Amniotic stem cell (primary cell): ENCODE measurements around the gene CUX1.
"Not testable (repeated sequence)": the region's sequence is repeated elsewhere in the genome, so short reads cannot be mapped to it uniquely, and the experiment has no call there.

Experiments
- DNase-seq: peaks from one replicate; lab custom pipeline; 2025; lab: John Stamatoyannopoulos, UW

CUX1 gene

DNA sequence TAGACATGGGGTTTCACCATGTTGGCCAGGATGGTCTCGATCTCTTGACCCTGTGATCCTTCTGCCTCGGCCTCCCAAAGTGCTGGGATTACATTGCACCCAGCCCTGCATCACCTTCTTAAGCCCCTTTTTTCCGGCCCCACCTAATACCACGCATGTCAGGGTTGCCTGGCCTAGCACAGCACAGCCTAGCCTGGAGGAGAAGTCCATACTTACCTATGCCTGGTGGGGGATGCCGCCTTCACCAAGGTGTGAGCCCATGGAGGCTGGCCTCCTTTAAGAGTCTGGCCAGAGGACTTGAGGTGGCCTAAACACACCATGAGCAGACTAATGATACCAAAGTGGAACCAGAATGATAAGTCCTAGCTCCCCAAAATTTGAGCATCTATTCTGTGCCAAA lies 22.0 kb upstream of the CUX1 start:
- no peak for DNase-seq

DNA sequence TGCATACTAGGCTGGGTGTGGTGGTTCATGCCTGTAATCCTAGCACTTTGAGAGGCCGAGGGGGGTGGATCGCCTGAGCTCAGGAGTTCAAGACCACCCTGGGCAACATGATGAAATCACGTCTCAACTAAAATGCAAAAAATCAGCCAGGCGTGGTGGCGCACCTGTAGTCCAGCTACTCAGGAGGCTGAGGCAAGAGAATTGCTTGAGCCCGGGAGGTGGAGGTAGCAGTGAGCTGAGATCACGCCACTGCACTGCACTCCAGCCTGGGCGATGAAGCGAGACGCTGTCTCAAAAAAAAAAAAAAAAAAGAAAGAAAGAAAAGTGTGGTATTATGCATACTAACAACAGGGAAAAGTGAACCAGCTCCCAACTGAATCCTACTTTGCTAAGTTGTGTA lies 19.3 kb upstream of the CUX1 start:
- not testable (repeated sequence) for DNase-seq

DNA sequence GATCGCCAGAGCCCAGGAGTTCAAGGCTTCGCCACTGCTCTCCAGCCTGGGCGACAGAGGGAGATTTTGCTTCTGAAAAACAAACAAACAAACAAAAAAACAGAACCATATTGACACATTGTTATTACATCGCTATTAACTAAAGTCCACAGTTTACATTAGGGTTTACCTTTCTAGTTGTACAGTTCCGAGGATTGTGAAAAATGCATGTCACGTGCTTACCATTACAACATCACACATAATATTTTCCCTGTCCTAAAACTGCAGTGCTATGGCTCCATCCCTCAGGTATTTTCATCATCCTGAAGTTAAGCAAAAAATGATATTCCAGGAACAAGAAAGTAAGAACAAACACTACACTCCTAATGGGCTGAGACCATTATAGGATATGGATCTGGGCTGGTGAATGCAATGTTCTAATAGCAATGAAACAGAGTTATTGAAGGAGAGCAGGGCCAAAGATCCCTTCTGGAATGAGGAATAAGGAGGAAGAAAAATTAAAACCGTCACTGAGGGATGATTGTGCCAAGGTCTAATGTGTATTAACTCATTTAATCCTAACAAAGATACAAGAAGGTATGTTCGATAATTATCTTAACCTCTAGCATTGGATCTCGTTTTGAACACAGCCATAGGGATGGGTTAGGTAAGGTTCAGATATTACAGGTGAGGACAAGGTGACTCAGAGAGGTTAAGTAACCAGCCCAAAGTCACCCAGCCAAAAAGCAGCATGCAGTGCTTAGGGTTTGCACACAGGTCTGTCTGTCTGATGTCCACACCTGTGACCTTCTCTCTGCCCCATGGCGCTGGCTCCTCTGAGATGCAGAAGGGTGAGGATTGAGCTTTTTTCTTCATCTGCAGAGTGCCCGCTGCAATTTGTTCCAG lies 14.0 kb upstream of the CUX1 start:
- no peak for DNase-seq

DNA sequence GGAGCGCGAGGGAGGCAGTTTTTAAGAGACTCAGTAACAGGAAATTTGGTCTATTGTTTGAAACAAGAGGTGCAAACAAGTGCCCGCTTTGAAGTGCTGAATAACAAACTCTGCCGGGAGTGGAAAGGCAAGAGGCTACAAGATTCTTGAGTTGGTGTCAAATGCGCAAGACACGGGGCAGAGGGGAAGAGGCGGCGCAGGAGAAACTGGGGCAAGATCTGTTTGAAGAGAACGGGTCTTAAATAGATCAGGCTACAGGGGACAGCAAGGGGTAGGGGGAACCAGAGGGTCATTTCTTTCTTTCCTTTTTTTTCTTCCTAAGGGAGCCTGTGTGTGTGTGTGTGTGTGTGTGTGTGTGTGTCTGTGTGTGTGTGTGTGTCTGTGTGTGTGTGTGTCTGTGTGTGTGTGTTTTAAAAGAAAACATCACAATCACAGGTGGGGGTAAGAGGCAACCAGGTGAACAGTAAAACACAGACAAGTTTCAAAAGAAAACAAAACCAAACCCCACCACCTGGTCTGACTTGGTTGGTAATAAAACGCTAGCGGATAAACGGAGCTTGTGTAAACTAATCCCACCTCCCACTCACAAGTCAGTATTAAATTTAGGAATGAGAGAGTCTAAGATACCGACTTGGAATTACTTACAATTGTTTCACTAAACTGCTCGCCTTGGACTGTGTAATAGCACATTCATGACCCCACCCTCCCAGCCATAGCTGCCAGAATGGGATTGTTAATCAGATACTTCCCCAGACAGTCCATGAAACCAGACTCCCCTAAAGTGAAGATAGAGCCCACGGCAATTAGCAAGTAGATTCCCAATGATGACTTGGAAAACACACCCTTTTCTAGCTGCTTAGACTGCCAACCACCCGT lies 13.1 kb upstream of the CUX1 start:
- no peak for DNase-seq

DNA sequence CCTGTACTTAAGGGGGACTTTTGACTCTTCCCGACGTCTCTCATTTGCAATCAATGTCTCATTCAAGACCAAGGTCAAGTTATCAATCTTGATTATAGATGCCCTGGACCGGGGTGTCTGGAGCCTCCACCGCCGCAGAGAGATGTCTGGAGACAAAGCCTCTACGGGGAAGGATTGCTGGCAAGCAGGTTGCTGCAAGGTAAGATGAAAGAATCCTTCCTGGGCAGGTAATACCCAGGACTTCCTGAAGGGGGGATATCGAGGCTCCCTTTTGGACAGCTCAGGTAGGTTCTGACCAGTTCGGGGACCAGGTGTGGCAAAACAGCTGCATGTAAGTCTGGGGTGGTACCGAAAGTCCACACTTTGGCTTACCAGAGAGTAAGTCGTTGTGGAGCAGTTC lies 12.5 kb upstream of the CUX1 start:
- DNase-seq, result no peak

DNA sequence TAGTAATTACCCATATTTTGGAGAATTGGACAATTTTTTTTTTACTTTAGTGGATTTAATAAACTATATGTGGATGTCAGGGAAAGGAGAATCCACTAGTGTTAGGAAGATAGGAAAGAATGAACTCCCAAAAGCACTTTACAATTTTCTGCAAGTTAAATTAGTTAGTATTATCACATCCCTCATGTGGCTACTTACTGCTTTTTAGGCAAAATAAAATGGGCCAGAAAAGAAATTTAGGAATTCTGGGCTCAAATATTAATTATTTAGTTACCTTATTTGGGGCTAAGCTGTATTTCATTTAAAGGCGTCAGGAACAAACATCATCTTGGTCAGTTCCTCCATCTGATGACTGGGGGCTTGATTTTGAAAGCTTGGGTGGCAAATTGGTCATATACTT lies 4.8 kb upstream of the CUX1 start:
- DNase-seq, result no peak

DNA sequence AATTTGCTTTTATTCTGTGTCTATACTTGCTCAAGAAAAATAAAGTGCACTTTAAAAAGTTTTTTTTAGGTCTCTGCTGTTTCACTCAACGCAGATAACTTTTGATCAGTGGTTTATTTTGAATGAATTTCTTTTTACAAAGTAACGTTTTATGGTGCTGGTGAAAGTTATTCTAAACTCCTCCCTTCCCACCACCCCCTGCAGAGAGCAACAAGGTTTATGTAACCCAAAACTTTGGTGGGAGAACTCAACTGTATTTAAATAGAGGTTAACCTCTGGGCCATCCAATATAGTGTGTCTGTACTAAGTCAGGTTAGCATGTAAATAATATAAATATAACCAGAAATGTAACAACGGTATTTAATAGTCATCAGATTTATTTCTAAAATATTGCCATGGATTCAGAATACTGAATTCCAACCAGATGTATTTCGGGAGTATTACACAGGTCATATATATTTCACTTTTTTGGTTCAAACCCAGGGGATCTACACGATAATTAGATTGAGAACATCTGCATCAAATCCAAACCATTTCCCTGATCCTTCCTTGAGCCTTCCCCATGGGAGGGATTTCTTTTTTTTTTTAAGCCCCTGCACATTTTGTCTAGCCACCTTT lies 3.9 kb upstream of the CUX1 start:
- no peak for DNase-seq

DNA sequence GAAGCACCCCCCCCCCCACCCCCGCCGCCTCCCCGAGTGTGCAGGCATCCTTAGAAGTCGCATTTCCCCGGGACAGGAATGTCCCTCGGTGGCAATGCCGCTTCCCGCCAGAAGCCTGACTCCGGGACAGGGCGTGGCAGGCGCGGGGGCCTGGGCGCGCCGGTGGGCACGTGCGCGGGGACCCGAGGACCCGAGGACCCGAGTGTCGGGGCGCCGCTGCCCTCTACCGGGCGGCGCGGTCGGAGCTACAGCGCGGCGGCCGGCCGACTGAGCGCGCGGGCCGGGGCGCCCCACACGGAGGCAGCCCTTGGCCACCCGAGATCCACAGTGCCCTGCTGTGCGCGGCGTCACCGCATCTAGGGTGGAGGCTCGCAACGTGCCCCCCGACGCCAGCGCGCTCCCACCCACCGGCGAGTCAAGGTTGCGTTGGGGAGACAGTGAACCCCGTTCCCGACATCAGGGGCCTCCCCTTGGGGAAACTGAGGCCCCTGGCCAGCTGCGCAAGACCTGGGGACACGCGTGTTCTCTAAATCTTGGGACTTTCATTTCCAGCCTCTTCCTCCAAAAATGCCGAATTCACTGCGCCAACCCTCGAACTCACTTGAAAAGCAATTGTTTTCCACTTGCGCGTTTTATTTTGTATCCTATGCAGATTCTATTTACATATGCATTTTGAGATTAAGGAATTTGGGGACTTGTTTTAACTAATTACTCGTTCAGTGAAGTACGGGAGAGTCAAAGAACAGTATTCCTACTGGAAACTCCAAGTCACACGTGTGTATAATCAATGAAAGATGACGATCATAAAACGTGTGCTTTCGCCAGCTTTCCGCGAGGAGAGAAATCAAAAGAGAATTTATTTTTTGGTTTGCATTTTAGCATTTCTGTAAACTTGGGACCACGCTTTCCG lies 3.1 kb upstream of the CUX1 start:
- peak; percentile 36 for DNase-seq

DNA sequence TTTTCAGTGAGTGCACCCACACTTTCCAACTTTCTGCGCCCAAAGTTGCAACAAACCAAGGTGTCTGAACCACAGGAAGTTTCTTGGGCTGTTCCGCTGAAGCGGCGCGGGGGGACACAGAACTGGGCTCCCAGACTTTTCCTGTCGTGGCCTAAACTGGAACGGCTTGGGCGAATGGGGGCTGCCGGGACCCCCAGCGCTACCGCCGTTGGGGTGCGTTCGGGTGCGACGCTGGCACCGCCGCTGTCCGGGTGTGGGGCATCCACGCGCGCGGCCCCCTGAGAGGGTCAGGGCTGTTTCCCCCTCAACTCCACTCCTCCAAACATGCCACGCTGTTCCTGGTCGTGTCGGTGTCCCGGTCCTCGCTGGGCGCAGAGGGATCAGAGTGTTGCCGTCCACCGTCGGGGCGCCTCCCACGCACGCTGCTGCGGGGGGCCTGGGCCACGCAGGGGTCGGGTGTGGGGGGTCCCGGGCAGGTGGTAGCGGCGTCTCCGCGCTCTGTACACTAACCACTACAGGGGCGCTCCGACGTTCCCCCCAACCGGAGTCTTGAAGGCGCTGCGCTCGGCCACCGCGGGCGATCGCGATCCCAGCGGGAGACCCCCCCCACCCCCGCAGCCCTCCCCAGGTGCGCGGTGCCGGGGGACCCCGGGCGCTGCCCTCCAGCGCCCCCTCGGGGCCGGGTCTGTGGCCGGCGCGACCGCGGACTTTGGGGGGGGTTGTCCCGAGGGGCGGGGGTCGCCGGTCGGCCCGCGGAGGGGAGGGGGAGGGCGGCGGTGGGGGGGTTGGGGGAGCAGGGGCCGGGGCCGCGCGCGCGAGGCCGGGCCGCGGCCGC lies 2.2 kb upstream of the CUX1 start:
- DNase-seq, result no peak

DNA sequence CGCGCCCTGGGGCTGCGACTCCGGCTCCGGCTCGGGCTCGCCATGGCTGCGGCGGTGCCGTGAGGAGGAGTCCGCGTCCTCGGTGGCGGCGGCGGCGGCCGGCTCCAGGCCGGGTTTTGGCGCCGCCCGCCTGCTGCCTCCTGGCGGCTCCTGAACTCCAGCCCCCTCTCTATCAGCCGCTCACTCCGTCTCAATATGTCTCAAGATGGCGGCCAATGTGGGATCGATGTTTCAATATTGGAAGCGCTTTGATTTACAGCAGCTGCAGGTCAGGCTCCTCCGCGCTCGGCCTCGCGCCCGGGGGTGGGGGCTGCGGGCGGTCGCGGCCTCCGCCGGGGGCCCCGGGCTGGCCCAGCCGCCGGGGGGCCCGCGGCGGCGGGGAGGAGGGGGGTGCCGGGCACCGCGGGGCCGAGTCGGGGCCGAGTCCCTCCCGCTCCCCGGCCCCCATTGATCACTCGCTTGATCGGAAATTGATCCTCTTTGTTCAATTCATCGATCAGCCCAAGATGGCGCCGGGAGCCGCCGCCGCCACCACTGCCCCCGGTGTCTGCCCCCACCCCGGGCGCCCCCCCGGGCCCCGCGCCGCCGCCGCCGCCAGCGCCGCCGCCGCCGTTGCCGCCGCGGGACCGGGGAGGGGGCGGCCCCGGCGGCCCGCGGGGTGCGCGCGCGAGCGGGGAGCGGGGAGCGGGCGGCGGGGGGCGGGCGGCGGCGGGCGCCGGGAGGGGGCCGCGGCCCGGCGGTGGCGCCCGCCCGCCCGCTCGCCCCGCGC lies 1.4 kb upstream of the CUX1 start:
- DNase-seq, result peak; percentile 38

DNA sequence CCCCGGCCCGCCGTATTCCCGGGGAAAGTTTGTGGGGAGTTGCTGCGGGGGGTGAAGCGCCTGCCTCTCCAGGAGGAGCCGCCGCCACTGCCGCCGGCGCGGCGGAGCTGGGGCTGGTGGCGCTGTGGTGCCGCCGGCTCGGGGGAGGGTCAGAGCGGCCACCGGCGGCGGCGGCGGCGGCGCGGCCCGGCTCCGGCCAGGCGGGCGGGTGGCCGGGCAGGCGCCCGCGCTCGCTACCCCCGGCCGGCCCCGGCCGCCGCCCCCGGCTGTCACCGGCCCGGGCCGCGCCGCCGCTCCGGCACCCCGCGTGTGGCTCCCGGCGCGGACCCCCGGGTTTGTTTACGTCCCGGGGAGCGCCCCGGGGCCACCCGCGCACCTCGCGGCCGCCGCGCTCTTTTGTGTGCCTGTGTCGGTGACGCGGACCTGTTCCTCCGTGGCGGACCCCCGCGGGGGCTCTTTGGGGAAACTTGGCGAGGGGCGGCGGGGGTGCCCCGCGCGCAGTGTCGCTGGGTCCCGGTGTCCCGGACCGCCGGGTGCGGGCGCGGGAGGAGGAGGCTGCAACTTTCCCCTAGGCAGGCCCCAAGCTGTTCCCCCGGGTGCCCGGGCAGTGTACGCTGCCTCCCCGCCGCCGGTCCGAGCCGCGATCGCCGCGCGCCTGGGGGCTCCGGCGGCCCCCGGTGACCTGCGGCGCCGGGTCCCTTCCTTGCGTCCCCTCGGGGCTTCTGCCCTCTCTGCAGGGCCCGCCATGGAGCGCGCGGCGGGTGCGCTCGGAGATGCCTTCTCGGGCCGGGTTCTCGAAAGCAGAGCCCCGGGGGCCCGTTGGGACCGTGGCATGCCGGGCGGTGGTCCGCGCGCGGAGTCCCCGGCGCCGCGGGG lies 593 bp upstream of the CUX1 start:
- no peak for DNase-seq

DNA sequence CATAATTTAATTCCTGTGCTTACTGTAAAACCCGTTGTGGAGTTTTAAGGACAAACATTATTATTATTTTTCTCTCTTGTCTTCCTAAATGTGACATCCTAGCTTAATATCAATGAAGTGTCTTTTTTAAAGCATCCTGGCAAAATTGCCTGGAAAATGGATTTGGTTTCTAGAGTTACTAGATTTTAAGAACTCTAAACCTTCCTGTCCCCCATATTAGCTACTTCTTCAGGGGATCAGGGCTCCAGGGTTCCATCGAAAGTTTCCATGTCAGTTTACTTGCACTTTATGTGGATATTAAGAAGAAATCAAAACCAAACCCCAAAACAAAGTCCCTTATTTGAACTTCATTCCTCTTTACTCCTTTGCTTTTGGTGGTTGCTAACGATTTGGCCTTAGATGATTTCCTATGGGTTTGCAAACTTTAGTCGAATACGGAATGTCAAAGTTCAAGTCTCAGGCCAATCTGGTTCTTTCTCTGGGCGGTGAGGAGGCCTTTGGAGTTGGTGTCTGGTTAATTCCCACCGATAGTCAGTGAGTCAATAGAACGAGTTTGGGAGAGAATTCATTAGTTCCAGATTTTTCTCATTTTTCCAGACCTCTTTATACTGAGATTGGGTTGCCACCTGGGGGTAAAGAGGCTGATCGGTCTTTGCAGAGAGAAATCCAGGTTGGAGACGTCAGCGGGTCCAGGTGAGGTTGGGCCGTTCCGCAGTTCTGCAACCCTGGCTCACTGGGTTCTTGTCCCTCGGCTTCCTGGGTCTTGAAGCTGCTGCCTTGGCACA lies 1.1 kb downstream of the CUX1 start:
- no peak for DNase-seq

DNA sequence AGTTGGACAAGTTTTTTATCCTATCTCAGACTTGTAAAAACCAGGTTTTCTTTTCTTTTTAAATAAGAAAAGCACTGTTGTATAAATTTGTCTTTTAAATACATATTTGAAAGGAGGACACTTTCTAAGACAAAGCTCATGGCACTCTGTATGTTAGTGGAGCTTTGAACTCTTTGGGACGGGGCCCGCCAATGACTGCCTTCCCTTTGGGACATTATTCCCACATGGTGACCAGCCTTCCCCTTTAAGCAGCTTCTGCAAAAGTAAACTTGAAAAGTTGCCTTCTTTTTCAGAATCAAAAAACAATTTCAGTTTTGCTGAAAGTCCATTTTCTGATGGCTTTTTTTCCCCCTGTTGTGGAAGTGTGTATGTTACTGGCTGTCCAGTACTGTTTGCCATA lies 1.8 kb downstream of the CUX1 start:
- no peak for DNase-seq

DNA sequence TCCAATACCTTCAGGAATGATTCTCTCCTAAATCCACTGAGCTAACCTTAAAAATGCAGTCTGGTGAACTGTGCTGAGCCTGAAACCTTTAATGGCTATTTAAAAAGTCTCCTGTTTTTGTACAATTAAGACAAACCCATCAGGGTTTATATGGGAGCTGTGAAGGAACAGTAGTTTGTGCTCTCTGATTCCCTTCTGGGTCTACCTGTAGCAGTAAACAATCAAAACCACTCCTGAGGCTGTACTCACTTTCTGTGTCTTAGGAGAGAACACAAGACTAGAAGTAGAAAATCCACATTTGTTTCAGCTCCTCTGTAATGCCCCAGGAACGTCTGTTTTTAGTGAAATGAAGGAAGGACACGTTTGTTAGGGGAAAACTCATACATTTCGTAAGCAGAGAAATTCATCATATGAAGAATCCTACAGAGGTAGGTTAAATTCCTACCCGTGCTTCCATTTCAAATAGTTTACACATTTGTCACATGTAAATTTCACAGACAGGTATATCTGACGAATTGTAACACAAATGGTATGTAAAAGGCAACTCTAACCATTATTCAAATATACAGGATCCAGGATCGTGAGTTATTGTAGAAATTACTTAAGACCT lies 2.6 kb downstream of the CUX1 start:
- DNase-seq, result no peak

DNA sequence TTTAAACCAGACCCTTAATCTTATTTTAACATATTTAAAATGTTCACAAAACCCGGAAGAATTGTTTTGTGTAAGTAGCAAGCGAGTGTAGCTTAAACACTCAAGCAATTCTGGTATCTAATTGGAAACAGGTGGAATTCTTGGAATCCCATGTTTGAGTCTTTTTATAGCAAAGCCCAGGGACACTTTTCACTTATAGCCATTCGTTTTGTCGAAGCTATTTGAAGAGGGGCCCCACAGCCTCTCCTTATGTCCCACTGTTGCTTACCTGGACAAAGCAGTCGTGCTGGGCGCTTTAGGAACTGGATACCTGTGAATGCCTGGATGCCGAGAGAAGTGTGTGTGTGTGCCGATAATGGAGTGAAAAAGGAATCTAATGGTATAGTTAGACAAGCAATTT lies 3.3 kb downstream of the CUX1 start:
- DNase-seq, result no peak

DNA sequence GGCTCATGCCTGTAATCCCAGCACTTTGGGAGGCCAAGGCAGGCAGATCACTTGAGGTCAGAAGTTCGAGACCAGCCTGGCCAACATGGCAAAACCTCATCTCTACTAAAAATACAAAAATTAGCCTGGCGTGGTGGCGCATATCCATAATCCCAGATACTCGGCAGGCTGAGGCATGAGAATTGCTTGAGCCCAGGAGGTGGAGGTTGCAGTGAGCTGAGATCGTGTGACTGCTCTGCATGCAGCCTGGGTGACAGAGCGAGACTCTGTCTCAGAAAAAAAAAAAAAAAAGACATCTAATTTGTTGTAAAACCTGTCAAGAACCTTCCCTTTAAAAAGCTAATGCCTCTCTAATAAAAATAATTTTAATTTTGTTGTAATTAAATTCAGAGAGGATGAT lies 5.2 kb downstream of the CUX1 start:
- DNase-seq, result not testable (repeated sequence)

DNA sequence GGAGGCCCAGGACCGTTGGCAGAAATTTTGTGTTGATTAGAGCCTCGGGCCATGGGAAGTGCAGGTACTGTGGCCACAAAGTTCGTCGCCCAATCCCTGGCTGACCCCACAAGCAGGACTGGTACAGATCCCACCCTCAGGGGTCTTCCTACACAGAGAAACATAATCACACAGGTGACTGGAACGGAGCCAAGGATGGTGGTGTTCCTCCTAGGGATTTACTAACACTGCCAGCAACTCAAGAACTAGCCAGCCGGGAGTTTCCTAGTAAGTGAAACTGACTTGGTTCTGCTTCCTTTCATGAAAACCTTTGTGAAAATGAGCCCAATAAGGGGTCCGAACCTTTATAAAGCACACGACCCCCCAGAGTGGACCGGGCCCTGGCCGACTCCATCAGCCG lies 5.7 kb downstream of the CUX1 start:
- DNase-seq, result no peak

DNA sequence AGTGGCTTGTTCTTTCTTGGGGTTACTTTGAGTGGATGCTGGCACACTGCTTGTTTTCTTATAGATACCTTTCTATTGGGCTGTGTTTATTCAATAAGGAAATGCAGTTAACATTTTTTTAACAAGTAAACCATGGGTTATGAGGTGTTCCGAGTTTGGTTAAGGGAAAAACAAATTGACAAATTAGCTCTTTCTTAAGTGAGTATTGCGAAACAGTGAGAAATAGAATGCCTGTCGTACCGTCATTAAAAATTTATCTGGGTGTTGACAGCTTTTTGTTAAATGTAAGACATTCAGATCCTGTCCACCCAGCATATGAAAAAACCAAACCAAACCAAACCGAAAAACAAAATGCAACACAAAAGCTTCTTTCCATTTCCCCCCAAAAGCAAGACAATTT lies 6.2 kb downstream of the CUX1 start:
- DNase-seq, result no peak
